CD4-positive, alpha-beta T cell (primary cell): ENCODE measurements around the gene KCNJ6. TPM values are rescaled to one million over a fixed set of nuclear protein-coding genes. Genes with fewer than 3 reads are reported as not detected.

ENCODE experiments used
- ATAC-seq: fragments of 200-7000 bp; cut with Tn5 transposase; one replicate; pipeline ENCODE4 v1.10.0; 2022; ENCODE audit warnings: mild to moderate bottlenecking; ENCODE audit not compliant: poor library complexity
- CTCF ChIA-PET: fragments of 350-600 bp; sonication (Branson Sonifier 250); formaldehyde crosslinking; loops from one replicate; lab custom pipeline; 2021; ENCODE audit warnings: antibody characterized with exemption, inconsistent platforms; lab: Charles Lee
- POLR2A ChIA-PET: fragments of 350-600 bp; sonication (Branson Sonifier 250); formaldehyde crosslinking; loops from one replicate; lab custom pipeline; 2021; ENCODE audit warnings: antibody characterized with exemption, inconsistent platforms; lab: Charles Lee
- DNase-seq, 14 experiments: peaks; one replicate each; pipeline ENCODE4 v3.0.0-alpha.2; 2013 to 2020; ENCODE audit warnings: mixed read lengths in 2 of 14
- H3K27ac ChIP-seq, 2 donors: one replicate each; pipeline versions ENCODE4 v1.5.1 to v1.7.0; 2013; ENCODE audit warnings: low read length in 2 of 2, low read depth in 1 of 2, mild to moderate bottlenecking in 1 of 2
- H3K27me3 ChIP-seq, 2 experiments: 1 replicate in 1 of 2; 2 replicates in 1 of 2; pipeline versions ENCODE4 v1.6.1 to v1.7.0; 2013; ENCODE audit warnings: low read length in 2 of 2, control low read depth in 1 of 2, mild to moderate bottlenecking in 1 of 2, moderate library complexity in 1 of 2; ENCODE audit not compliant: insufficient read depth in 2 of 2, control insufficient read depth in 1 of 2
- H3K36me3 ChIP-seq: one replicate; pipeline ENCODE4 v1.6.1; 2013; ENCODE audit warnings: low read length, control low read depth; ENCODE audit not compliant: insufficient read depth
- H3K4me1 ChIP-seq: one replicate; pipeline ENCODE4 v1.6.1; 2013; ENCODE audit warnings: low read length, control low read depth; ENCODE audit not compliant: insufficient read depth
- H3K4me3 ChIP-seq: one replicate; pipeline ENCODE4 v1.5.1; 2013; ENCODE audit warnings: mild to moderate bottlenecking, low read length, moderate library complexity
- H3K9me3 ChIP-seq, 2 experiments: 1 replicate in 1 of 2; 2 replicates in 1 of 2; pipeline versions ENCODE4 v1.6.1 to v1.7.0; 2013; ENCODE audit warnings: low read length in 2 of 2, mild to moderate bottlenecking in 2 of 2, control low read depth in 1 of 2, moderate library complexity in 1 of 2; ENCODE audit not compliant: control insufficient read depth in 1 of 2, insufficient read depth in 1 of 2
- H3K27ac Mint-ChIP-seq: one replicate; pipeline ENCODE4 v1.8.0; 2020; ENCODE audit warnings: mixed read lengths
- H3K27me3 Mint-ChIP-seq: one replicate; pipeline ENCODE4 v1.8.0; 2021; ENCODE audit warnings: mixed read lengths
- H3K36me3 Mint-ChIP-seq: one replicate; pipeline ENCODE4 v1.8.0; 2021; ENCODE audit warnings: low read depth, mixed read lengths
- H3K4me1 Mint-ChIP-seq: one replicate; pipeline ENCODE4 v1.8.0; 2021; ENCODE audit warnings: low read depth, mixed read lengths
- H3K4me3 Mint-ChIP-seq: one replicate; pipeline ENCODE4 v1.8.0; 2020; ENCODE audit warnings: mild to moderate bottlenecking, mixed read lengths
- H3K9me3 Mint-ChIP-seq: one replicate; pipeline ENCODE4 v1.8.0; 2020; ENCODE audit warnings: mixed read lengths
- CTCF ChIP-seq: fragments of 200-600 bp; IDR thresholded peaks from one replicate; pipeline ENCODE4 v1.8.0; 2022; ENCODE audit warnings: antibody characterized with exemption, mild to moderate bottlenecking
- intact Hi-C, 2 experiments: fragments of 100-400 bp; cut with DNase I in 1 of 2; cut with micrococcal nuclease in 1 of 2; formaldehyde crosslinking; loops; one replicate each; pipeline versions ENCODE4 v1.15.1 to v1.9.0; 2023 to 2025; cut with DNase I, micrococcal nuclease
- total RNA-seq, 174 experiments: library from RNA in 2 of 174; stranded (reverse) in 2 of 174; gene quantifications; one replicate each; pipeline ENCODE4 v1.2.3 and lab custom pipeline; 2021 to 2026

KCNJ6 gene
- total RNA-seq, 2 experiments from 2014 or later, result not detected

- H3K27me3 Mint-ChIP-seq, result peaks cover 17% of the 10 kb centered on the region
- no peak overlapping the region for H3K27ac Mint-ChIP-seq
- no peak for TF ChIP-seq CTCF
- ATAC-seq (no peak), DNase-seq (no peak)
- POLR2A ChIA-PET, result no interaction called here
- no peak overlapping the region for H3K4me3 ChIP-seq
- no peak overlapping the region for H3K27ac ChIP-seq
- intact Hi-C loops, result no loop called here
- CTCF ChIA-PET, result no interaction called here
- no peaks in the 10 kb centered on the region for H3K4me1 ChIP-seq
- peaks cover 2% of the 10 kb centered on the region for H3K9me3 Mint-ChIP-seq
- H3K27me3 ChIP-seq, result peaks cover 0 to 2% of the 10 kb centered on the region in 2 experiments
- H3K36me3 Mint-ChIP-seq, result no peaks in the 10 kb centered on the region
- H3K4me1 Mint-ChIP-seq, result no peaks in the 10 kb centered on the region
- H3K36me3 ChIP-seq, result no peaks in the 10 kb centered on the region
- H3K9me3 ChIP-seq, result peaks cover 0 to 3% of the 10 kb centered on the region in 2 experiments
- no peak overlapping the region for H3K4me3 Mint-ChIP-seq
Observed at GRCh38 chr21:37618081-37618480, 298.2 kb downstream of the KCNJ6 start.

GRCh38 chr21:37615962-37616361 lies 300.3 kb downstream of the KCNJ6 start:
- H3K27ac ChIP-seq, result no peak overlapping the region
- no peak overlapping the region for H3K27ac Mint-ChIP-seq
- H3K4me3 ChIP-seq, result no peak overlapping the region
- H3K9me3 ChIP-seq, result peaks cover 0 to 3% of the 10 kb centered on the region in 2 experiments
- ATAC-seq, result no peak
- no peaks in the 10 kb centered on the region for H3K4me1 Mint-ChIP-seq
- no peaks in the 10 kb centered on the region for H3K36me3 Mint-ChIP-seq
- no peak overlapping the region for H3K4me3 Mint-ChIP-seq
- H3K36me3 ChIP-seq, result no peaks in the 10 kb centered on the region
- intact Hi-C loops, result no loop called here
- peaks cover 23% of the 10 kb centered on the region for H3K27me3 Mint-ChIP-seq
- H3K9me3 Mint-ChIP-seq, result peaks cover 2% of the 10 kb centered on the region
- no peaks in the 10 kb centered on the region for H3K4me1 ChIP-seq
- H3K27me3 ChIP-seq, result peaks cover 0 to 2% of the 10 kb centered on the region in 2 experiments
- DNase-seq, result no peak
- no peak for TF ChIP-seq CTCF
- POLR2A ChIA-PET, result no interaction called here
- CTCF ChIA-PET, result no interaction called here

- H3K4me3 ChIP-seq, result no peak overlapping the region
- H3K4me1 Mint-ChIP-seq, result no peaks in the 10 kb centered on the region
- ChIA-PET CTCF (no interaction called here), POLR2A (no interaction called here)
- peaks cover 0 to 3% of the 10 kb centered on the region in 2 experiments for H3K9me3 ChIP-seq
- peaks cover 30% of the 10 kb centered on the region for H3K27me3 Mint-ChIP-seq
- H3K36me3 Mint-ChIP-seq, result no peaks in the 10 kb centered on the region
- H3K4me1 ChIP-seq, result no peaks in the 10 kb centered on the region
- TF ChIP-seq CTCF, result no peak
- H3K9me3 Mint-ChIP-seq, result peaks cover 2% of the 10 kb centered on the region
- no peaks in the 10 kb centered on the region for H3K36me3 ChIP-seq
- ATAC-seq, result no peak
- H3K27ac ChIP-seq, result no peak overlapping the region
- intact Hi-C loops, result no loop called here
- no peak overlapping the region for H3K4me3 Mint-ChIP-seq
- H3K27me3 ChIP-seq, result peaks cover 0 to 2% of the 10 kb centered on the region in 2 experiments
- no peak overlapping the region for H3K27ac Mint-ChIP-seq
- no peak for DNase-seq
Observed at GRCh38 chr21:37614351-37614875, 301.8 kb downstream of the KCNJ6 start.
